GM12878 (cell line): ENCODE data around the gene EXOSC2.

Experiments used
- EED ChIP-seq: sonication (generic); IDR thresholded peaks from 2 replicates; pipeline ENCODE4 v1.6.1; 2016; ENCODE audit warnings: antibody characterized with exemption, low read depth
- EZH2 ChIP-seq: IDR thresholded peaks from 2 replicates; pipeline ENCODE4 v1.6.1; 2012; ENCODE audit warnings: low read depth, mild to moderate bottlenecking, control low read depth, inconsistent platforms, low read length, borderline replicate concordance; ENCODE audit not compliant: control insufficient read depth
- JUND ChIP-seq: IDR thresholded peaks from 2 replicates; pipeline ENCODE4 v1.6.1; 2012; ENCODE audit warnings: low read depth, mild to moderate bottlenecking, low read length, improper control_type of control experiment, moderate library complexity
- POLR2A ChIP-seq: IDR thresholded peaks from 2 replicates; pipeline ENCODE4 v1.6.1; 2011; ENCODE audit warnings: low read depth, mild to moderate bottlenecking, low read length
- POLR2AphosphoS5 ChIP-seq: IDR thresholded peaks from 2 replicates; pipeline ENCODE4 v1.6.1; 2011; ENCODE audit warnings: mild to moderate bottlenecking, low read length, inconsistent platforms
- STAT1 ChIP-seq: fragments of 450-650 bp; conservative IDR thresholded peaks from 2 replicates; pipeline ENCODE4 v1.6.1; 2014; ENCODE audit warnings: antibody characterized with exemption, mild to moderate bottlenecking
- SUZ12 ChIP-seq: fragments of 200-600 bp; sonication (generic); IDR thresholded peaks from one replicate; pipeline ENCODE4 v1.6.1; 2018; ENCODE audit warnings: antibody characterized with exemption, mild to moderate bottlenecking; ENCODE audit not compliant: unreplicated experiment
- TAF1 ChIP-seq: IDR thresholded peaks from 2 replicates; pipeline ENCODE4 v1.6.1; 2011; ENCODE audit warnings: mild to moderate bottlenecking, low read depth, low read length, borderline replicate concordance
- TCF3 ChIP-seq: IDR thresholded peaks from 2 replicates; pipeline ENCODE4 v1.6.1; 2012; ENCODE audit warnings: low read depth, mild to moderate bottlenecking, low read length, borderline replicate concordance; ENCODE audit not compliant: insufficient read depth
- YY1 ChIP-seq: IDR thresholded peaks from 2 replicates; pipeline ENCODE4 v1.6.1; 2011; ENCODE audit warnings: low read depth, mild to moderate bottlenecking, low read length
- ZNF207 ChIP-seq: fragments of 450-650 bp; IDR thresholded peaks from 2 replicates; pipeline ENCODE4 v1.6.1; 2014; ENCODE audit warnings: antibody characterized with exemption, mild to moderate bottlenecking, borderline replicate concordance
- TF ChIP-seq, protein P1 (sequence below), 3 experiments: IDR thresholded peaks in 2 of 3; conservative IDR thresholded peaks in 1 of 3; 2 replicates each; pipeline ENCODE4 v1.5.1; 2011; ENCODE audit warnings: low read depth in 3 of 3, low read length in 3 of 3, mild to moderate bottlenecking in 3 of 3, control low read depth in 2 of 3, moderate library complexity in 2 of 3, inconsistent platforms in 1 of 3, mixed read lengths in 1 of 3; ENCODE audit not compliant: control insufficient read depth in 2 of 3, insufficient read depth in 1 of 3; ENCODE audit errors: extremely low read depth in 1 of 3
- TF ChIP-seq, protein P2 (sequence below): fragments of 450-650 bp; IDR thresholded peaks from 2 replicates; pipeline ENCODE4 v1.6.1; 2014; ENCODE audit warnings: mild to moderate bottlenecking

GRCh38 chr9:130658893-130659698, 34.5 kb upstream of the EXOSC2 start:
- TF ChIP-seq, protein P1, sequence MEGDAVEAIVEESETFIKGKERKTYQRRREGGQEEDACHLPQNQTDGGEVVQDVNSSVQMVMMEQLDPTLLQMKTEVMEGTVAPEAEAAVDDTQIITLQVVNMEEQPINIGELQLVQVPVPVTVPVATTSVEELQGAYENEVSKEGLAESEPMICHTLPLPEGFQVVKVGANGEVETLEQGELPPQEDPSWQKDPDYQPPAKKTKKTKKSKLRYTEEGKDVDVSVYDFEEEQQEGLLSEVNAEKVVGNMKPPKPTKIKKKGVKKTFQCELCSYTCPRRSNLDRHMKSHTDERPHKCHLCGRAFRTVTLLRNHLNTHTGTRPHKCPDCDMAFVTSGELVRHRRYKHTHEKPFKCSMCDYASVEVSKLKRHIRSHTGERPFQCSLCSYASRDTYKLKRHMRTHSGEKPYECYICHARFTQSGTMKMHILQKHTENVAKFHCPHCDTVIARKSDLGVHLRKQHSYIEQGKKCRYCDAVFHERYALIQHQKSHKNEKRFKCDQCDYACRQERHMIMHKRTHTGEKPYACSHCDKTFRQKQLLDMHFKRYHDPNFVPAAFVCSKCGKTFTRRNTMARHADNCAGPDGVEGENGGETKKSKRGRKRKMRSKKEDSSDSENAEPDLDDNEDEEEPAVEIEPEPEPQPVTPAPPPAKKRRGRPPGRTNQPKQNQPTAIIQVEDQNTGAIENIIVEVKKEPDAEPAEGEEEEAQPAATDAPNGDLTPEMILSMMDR (IDR thresholded peaks at IDR 0.05 in 2 of 3, conservative IDR thresholded peaks at IDR 0.05 in 1 of 3; ENCODE audit: control insufficient read depth in 2 of 3, extremely low read depth in 1 of 3, insufficient read depth in 1 of 3, low read depth in 3 of 3, low read length in 3 of 3) = no peak
- TF ChIP-seq JUND (no peak), EED (no peak), TAF1 (no peak), EZH2 (no peak), STAT1 (no peak), SUZ12 (no peak), TCF3 (no peak), POLR2AphosphoS5 (no peak), ZNF207 (no peak), POLR2A (no peak), YY1 (no peak)
- TF ChIP-seq, protein P2, sequence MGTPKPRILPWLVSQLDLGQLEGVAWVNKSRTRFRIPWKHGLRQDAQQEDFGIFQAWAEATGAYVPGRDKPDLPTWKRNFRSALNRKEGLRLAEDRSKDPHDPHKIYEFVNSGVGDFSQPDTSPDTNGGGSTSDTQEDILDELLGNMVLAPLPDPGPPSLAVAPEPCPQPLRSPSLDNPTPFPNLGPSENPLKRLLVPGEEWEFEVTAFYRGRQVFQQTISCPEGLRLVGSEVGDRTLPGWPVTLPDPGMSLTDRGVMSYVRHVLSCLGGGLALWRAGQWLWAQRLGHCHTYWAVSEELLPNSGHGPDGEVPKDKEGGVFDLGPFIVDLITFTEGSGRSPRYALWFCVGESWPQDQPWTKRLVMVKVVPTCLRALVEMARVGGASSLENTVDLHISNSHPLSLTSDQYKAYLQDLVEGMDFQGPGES = no peak
